CD14-positive monocyte (primary cell): ENCODE measurements around the gene STX18. TPM values are rescaled to one million over a fixed set of nuclear protein-coding genes. Genes with fewer than 3 reads are reported as not detected.

Experiments
- DNase-seq, 3 donors: peaks; one replicate each; pipeline ENCODE4 v3.0.0-alpha.2; 2011 to 2022
- H2AFZ ChIP-seq: 2 replicates; pipeline ENCODE4 v1.6.0; 2012; ENCODE audit warnings: mild to moderate bottlenecking, low read depth, low read length, inconsistent platforms; ENCODE audit not compliant: insufficient read depth, poor library complexity, severe bottlenecking
- H3K27ac ChIP-seq, 2 donors: 1 replicate in 1 of 2; 2 replicates in 1 of 2; pipeline ENCODE4 v1.5.1; 2012 to 2013; ENCODE audit warnings: low read length in 2 of 2, control low read depth in 1 of 2, inconsistent platforms in 1 of 2, low read depth in 1 of 2, mild to moderate bottlenecking in 1 of 2
- H3K27me3 ChIP-seq, 2 donors: one replicate each; pipeline versions ENCODE4 v1.6.0 to v1.6.1; 2011 to 2013; ENCODE audit warnings: low read length in 2 of 2; ENCODE audit not compliant: control insufficient read depth in 2 of 2, insufficient read depth in 2 of 2
- H3K36me3 ChIP-seq, 2 donors: replicated peaks in 1 of 2; 1 replicate in 1 of 2; 2 replicates in 1 of 2; pipeline versions ENCODE4 v1.5.1 to v1.6.1; 2012 to 2013; ENCODE audit warnings: low read length in 2 of 2, control low read depth in 1 of 2, inconsistent platforms in 1 of 2, mild to moderate bottlenecking in 1 of 2; ENCODE audit not compliant: insufficient read depth in 2 of 2, control insufficient read depth in 1 of 2
- H3K4me1 ChIP-seq, 2 donors: 1 replicate in 1 of 2; 2 replicates in 1 of 2; pipeline versions ENCODE4 v1.5.1 to v1.6.1; 2012 to 2013; ENCODE audit warnings: low read length in 2 of 2, control low read depth in 1 of 2, inconsistent platforms in 1 of 2, mild to moderate bottlenecking in 1 of 2, moderate library complexity in 1 of 2; ENCODE audit not compliant: insufficient read depth in 2 of 2, control insufficient read depth in 1 of 2
- H3K4me2 ChIP-seq: replicated peaks from 2 replicates; pipeline ENCODE3; 2012; ENCODE audit warnings: low read length, moderate library complexity, mild to moderate bottlenecking; ENCODE audit not compliant: poor library complexity, severe bottlenecking; ENCODE audit errors: extremely low read depth
- H3K4me3 ChIP-seq, 3 experiments: fragments of 200-600 bp in 1 of 3; sonication (generic) in 1 of 3; replicated peaks in 1 of 3; 1 replicate in 2 of 3; 2 replicates in 1 of 3; pipeline ENCODE4 v1.5.1; 2011 to 2013; ENCODE audit warnings: low read length in 3 of 3, mild to moderate bottlenecking in 3 of 3, control low read depth in 2 of 3, low read depth in 2 of 3, inconsistent platforms in 1 of 3, moderate library complexity in 1 of 3
- H3K79me2 ChIP-seq: 2 replicates; pipeline ENCODE4 v1.6.0; 2012; ENCODE audit warnings: mild to moderate bottlenecking, control low read depth, inconsistent platforms, low read length, moderate library complexity; ENCODE audit not compliant: insufficient read depth
- H3K9ac ChIP-seq: 2 replicates; pipeline ENCODE4 v1.6.0; 2017; ENCODE audit warnings: low read length, mild to moderate bottlenecking; ENCODE audit not compliant: insufficient read depth, poor library complexity, severe bottlenecking
- H3K9me3 ChIP-seq, 2 donors: replicated peaks in 1 of 2; 1 replicate in 1 of 2; 2 replicates in 1 of 2; pipeline versions ENCODE4 v1.5.1 to v1.6.1; 2012 to 2013; ENCODE audit warnings: low read length in 2 of 2, control low read depth in 1 of 2; ENCODE audit not compliant: control insufficient read depth in 1 of 2, insufficient read depth in 1 of 2
- H4K20me1 ChIP-seq: 2 replicates; pipeline ENCODE4 v1.6.0; 2012; ENCODE audit warnings: mild to moderate bottlenecking, low read length, control low read depth, moderate library complexity; ENCODE audit not compliant: insufficient read depth
- H3K27ac Mint-ChIP-seq, 7 donors: one replicate each; pipeline ENCODE4 v1.8.0; 2020; ENCODE audit warnings: mild to moderate bottlenecking in 7 of 7, mixed read lengths in 7 of 7, moderate library complexity in 6 of 7, inconsistent platforms in 2 of 7
- H3K27me3 Mint-ChIP-seq, 3 donors: one replicate each; pipeline ENCODE4 v1.8.0; 2021 to 2022; ENCODE audit warnings: low read depth in 3 of 3, mild to moderate bottlenecking in 3 of 3, mixed read lengths in 3 of 3, moderate library complexity in 3 of 3, inconsistent platforms in 1 of 3
- H3K36me3 Mint-ChIP-seq, 2 donors: one replicate each; pipeline ENCODE4 v1.8.0; 2020; ENCODE audit warnings: mixed read lengths in 2 of 2, inconsistent platforms in 1 of 2, mild to moderate bottlenecking in 1 of 2
- H3K4me1 Mint-ChIP-seq: one replicate; pipeline ENCODE4 v1.8.0; 2020; ENCODE audit warnings: mild to moderate bottlenecking, mixed read lengths
- H3K4me3 Mint-ChIP-seq, 2 donors: one replicate each; pipeline ENCODE4 v1.8.0; 2020; ENCODE audit warnings: mild to moderate bottlenecking in 2 of 2, mixed read lengths in 2 of 2, moderate library complexity in 1 of 2
- H3K9me3 Mint-ChIP-seq, 7 donors: one replicate each; pipeline ENCODE4 v1.8.0; 2020 to 2022; ENCODE audit warnings: mixed read lengths in 7 of 7, mild to moderate bottlenecking in 6 of 7, moderate library complexity in 6 of 7, inconsistent platforms in 2 of 7
- WGBS: methylation state at CpG from one replicate; pipeline ENCODE4 v1.1.5; 2013; ENCODE audit warnings: missing lambda C conversion rate; ENCODE audit not compliant: insufficient coverage; 5-methylcytosine and 5-hydroxymethylcytosine counted together
- intact Hi-C, 2 donors: fragments of 100-400 bp; cut with micrococcal nuclease; formaldehyde crosslinking; loops; one replicate each; pipeline versions ENCODE4 v1.15.0 to v1.15.1; 2023
- polyA plus RNA-seq, 3 donors: library from polyadenylated mRNA; depleted of rRNA in 1 of 3; unstranded in 2 of 3; stranded (reverse) in 1 of 3; fragments of 300-500 nt in 2 of 3; fragments of >200 nt in 1 of 3; fragmentation: Illumina TruSeq in 2 of 3; gene quantifications; 1 replicate in 2 of 3; 2 replicates in 1 of 3; pipeline ENCODE4 v1.2.3, GENCODE V29; 2012 to 2021
- TF ChIP-seq, protein P1 (sequence below): fragments of 200-600 bp; IDR thresholded peaks from one replicate; pipeline ENCODE4 v1.8.0; 2022; ENCODE audit warnings: antibody characterized with exemption, mild to moderate bottlenecking

STX18 gene
- polyA plus RNA-seq, 3 donors = 19.0 to 24.1 (median 19.6) TPM

DNA sequence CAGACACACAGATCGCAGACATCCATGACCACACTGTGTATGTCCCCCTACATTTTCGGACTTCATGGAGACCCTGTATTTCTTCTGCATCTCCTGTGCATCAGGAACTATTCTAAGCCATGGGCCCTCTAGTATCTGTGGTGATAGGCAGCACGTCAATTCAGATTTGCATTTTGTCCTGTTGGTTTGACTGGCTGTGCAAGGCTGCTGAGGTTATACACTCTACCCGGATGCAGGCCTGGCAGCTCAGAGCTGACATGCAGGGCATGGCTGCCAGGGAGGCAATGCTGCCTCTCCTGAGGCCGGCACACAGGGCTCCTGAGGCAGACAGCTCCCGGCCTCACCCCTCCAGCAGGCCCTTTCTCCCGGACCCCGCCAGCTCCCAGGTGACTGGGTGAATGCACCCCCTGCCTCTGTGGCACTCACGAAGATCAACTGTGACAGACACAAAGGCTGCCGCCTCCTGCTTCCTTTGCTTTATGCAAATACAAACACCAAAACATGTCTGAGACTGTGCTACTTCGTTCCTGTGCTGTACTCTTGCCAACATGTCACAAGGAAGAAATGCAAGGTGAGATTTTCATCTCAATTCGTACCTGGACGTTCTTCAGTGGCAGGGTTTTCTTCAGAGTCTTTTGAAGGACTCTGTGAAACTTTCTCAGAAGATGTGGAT is 103.9 kb downstream of the STX18 start:
- 98% methylated on average over 12 of the region's 13 CpGs for WGBS
- H3K27ac ChIP-seq = no peak overlapping the region
- no peaks in the 10 kb centered on the region for H3K4me1 ChIP-seq
- intact Hi-C loops = no loop called here
- no peak for DNase-seq
- Mint-ChIP-seq H3K9me3 (no peaks in the 10 kb centered on the region), H3K4me1 (no peaks in the 10 kb centered on the region), H3K27ac (peak overlapping the region in 2 of 7 donors; percentile 14 to 46), H3K27me3 (no peaks in the 10 kb centered on the region), H3K36me3 (peaks cover 59 to 71% of the 10 kb centered on the region in 2 donors), H3K4me3 (no peak overlapping the region)
- H2AFZ ChIP-seq = no peak overlapping the region
- no peaks in the 10 kb centered on the region for H3K27me3 ChIP-seq
- H3K79me2 ChIP-seq = no peaks in the 10 kb centered on the region
- H3K4me3 ChIP-seq = no peak overlapping the region
- no peak overlapping the region for H3K4me2 ChIP-seq
- no peaks in the 10 kb centered on the region for H3K9me3 ChIP-seq
- TF ChIP-seq, protein P1, sequence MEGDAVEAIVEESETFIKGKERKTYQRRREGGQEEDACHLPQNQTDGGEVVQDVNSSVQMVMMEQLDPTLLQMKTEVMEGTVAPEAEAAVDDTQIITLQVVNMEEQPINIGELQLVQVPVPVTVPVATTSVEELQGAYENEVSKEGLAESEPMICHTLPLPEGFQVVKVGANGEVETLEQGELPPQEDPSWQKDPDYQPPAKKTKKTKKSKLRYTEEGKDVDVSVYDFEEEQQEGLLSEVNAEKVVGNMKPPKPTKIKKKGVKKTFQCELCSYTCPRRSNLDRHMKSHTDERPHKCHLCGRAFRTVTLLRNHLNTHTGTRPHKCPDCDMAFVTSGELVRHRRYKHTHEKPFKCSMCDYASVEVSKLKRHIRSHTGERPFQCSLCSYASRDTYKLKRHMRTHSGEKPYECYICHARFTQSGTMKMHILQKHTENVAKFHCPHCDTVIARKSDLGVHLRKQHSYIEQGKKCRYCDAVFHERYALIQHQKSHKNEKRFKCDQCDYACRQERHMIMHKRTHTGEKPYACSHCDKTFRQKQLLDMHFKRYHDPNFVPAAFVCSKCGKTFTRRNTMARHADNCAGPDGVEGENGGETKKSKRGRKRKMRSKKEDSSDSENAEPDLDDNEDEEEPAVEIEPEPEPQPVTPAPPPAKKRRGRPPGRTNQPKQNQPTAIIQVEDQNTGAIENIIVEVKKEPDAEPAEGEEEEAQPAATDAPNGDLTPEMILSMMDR = no peak
- no peaks in the 10 kb centered on the region for H4K20me1 ChIP-seq
- H3K9ac ChIP-seq = no peak overlapping the region
- H3K36me3 ChIP-seq = peaks cover 54 to 79% of the 10 kb centered on the region in 2 donors

DNA sequence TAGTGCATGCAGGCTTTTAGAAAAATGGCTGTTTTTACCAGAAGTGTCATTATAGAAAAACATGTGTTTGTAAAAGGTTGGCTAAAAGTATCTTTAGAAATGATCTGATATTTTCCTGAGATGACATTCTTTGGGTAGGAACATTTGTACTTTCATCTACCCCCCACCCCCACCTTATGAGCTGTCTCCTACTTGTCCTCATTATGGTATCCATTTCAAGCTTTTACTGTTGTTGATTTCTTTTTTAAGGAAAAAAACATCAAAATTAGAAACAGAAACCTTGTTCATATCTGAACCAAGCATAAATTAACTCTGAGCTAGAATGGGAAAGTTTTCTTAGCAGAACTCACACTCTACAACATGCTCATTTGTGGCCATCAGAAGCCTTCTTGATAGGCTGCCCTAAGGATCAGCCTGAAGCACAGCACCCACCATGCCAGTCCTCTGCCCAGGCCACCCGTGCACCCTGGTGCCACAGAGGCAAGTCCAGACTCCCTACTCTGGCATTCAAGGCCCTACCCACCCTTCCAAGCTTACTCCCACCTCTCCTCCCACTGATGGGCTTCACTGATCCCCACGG is 105.5 kb downstream of the STX18 start:
- 94% methylated on average over 2 of the region's 2 CpGs for WGBS
- intact Hi-C loops = no loop called here
- Histone ChIP-seq H3K27me3 (no peaks in the 10 kb centered on the region), H3K79me2 (no peaks in the 10 kb centered on the region), H3K27ac (no peak overlapping the region), H4K20me1 (no peaks in the 10 kb centered on the region), H3K36me3 (peaks cover 64 to 90% of the 10 kb centered on the region in 2 donors), H3K9ac (no peak overlapping the region), H3K4me2 (no peak overlapping the region), H2AFZ (no peak overlapping the region), H3K4me1 (no peaks in the 10 kb centered on the region), H3K4me3 (no peak overlapping the region), H3K9me3 (no peaks in the 10 kb centered on the region)
- no peak overlapping the region for H3K4me3 Mint-ChIP-seq
- no peaks in the 10 kb centered on the region for H3K9me3 Mint-ChIP-seq
- TF ChIP-seq, protein P1 = no peak
- H3K27me3 Mint-ChIP-seq = no peaks in the 10 kb centered on the region
- DNase-seq = no peak
- peak overlapping the region in 1 of 7 donors; percentile 13 for H3K27ac Mint-ChIP-seq
- peaks cover 66 to 71% of the 10 kb centered on the region in 2 donors for H3K36me3 Mint-ChIP-seq
- no peaks in the 10 kb centered on the region for H3K4me1 Mint-ChIP-seq
